A549 treated with ZK216348 at 1 μM for 4 hours (cell line): ENCODE measurements around the gene KRTAP19-4. TPM values are rescaled to one million over a fixed set of nuclear protein-coding genes. Genes with fewer than 3 reads are reported as not detected.

ENCODE experiments used
- total RNA-seq: library from RNA; stranded (reverse); fragments of 200-300 nt; extraction: Qiagen RNA extraction; gene quantifications from 5 replicates; pipeline ENCODE4 v1.2.3, GENCODE V29; 2022; ENCODE audit warnings: low read depth

Gene KRTAP19-4, protein sequence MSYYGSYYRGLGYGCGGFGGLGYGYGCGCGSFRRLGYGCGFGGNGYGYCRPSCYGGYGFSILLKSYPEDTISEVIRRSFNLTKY
- not detected in 5 replicates for total RNA-seq

DNA sequence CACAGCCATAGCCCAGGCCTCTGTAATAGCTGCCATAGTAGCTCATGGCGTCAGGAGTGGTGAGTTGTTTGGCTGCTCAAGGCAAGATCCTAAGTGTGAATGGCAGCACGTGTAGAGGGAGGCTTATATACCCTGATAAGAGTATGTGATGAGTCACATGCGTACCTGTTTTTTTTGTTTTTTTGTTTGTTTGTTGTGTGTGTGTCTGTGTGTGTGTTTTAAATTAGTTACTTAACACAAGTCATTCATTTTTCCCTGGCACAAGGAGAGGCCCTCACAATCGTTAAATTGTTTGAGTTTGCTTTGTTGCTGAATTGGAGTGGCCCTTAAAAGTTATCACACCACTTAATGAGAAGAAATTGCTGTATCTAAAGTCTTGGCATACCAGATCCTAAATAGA, at the start of gene KRTAP19-4:
Gene KRTAP19-4 (minus strand): TSS at position 101 of the 400 bp plus-strand sequence. CDS start 55 bp downstream, at position 46.

GRCh38 chr21:30541764-30542163, 44.8 kb upstream of the KRTAP19-4 start, which contains the start of gene KRTAP19-6:
Gene KRTAP19-6, minus strand, starts transcription at chr21:30541864. Its CDS starts 31 bp downstream, at chr21:30541833.

GRCh38 chr21:30502041-30502440, 5.1 kb upstream of the KRTAP19-4 start, which contains the start of gene KRTAP19-5:
Gene KRTAP19-5, minus strand, starts transcription at chr21:30502141. Its CDS starts 51 bp downstream, at chr21:30502090.

DNA sequence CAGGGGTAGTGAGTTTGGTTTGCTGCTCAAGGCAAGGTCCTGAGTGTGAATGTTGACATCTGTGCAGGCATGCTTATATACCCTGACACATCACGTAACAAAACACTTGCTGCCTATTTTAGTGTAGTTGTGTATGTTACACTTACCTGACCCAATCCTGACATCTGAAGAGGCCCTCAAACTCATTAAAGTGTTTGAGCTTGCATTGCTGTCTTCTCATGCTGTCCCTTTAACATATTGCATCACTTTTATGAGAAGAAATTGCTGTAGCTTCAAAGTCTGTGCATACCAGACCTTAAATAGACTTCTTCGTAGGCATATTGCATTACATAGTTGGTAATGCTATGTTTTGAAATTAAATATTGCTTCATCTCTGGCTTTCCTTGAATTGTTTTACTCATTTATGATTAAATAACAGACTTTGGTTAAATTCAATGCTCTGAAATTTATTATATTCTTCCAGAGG, 5.0 kb downstream of the KRTAP19-4 start, which contains the start of gene KRTAP19-3:
Gene KRTAP19-3 (minus strand): TSS at position 51 of the 466 bp plus-strand sequence. CDS start 56 bp downstream, outside the sequence.

GRCh38 chr21:30487336-30487735, 9.6 kb downstream of the KRTAP19-4 start, which contains the start of gene KRTAP19-2:
Gene KRTAP19-2, minus strand, starts transcription at chr21:30487436. Its CDS starts 88 bp downstream, at chr21:30487348.

DNA sequence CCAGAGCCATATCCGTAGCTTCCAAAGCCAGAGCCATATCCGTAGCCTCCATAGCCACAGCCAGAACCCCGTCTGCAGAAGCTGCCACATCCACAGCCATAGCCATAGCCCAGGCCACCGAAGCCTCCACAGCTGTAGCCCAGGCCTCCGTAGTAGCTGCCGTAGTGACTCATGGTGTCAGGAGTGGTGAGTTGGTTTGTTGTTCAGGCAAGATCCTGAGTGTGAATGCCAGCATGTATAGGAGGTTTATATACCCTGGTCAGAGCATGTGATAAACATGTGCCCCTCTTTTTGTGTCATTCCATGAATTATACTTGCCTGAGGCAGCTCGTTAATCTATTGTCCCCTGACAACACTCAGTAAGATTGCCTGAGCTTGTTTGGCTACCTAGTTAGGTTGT, 16.8 kb downstream of the KRTAP19-4 start, which contains the start of gene KRTAP19-1:
Gene KRTAP19-1 (minus strand): TSS at position 223 of the 400 bp plus-strand sequence. CDS start 50 bp downstream, at position 173.

Other genes with a start within 250 kb of the KRTAP19-4 start
- gene KRTAP24-1, start 214.2 kb downstream of the KRTAP19-4 start, total RNA-seq, result not detected in 5 replicates
- gene KRTAP25-1, start 207.7 kb downstream of the KRTAP19-4 start, total RNA-seq, result not detected in 5 replicates
- not detected in 5 replicates for gene KRTAP26-1, start 176.8 kb downstream of the KRTAP19-4 start, total RNA-seq
- not detected in 5 replicates for gene KRTAP27-1, start 159.5 kb downstream of the KRTAP19-4 start, total RNA-seq
- not detected in 5 replicates for gene KRTAP23-1, start 148.6 kb downstream of the KRTAP19-4 start, total RNA-seq
- not detected in 5 replicates for gene KRTAP13-2, start 124.9 kb downstream of the KRTAP19-4 start, total RNA-seq
- gene KRTAP13-1, start 101.1 kb downstream of the KRTAP19-4 start, total RNA-seq, result not detected in 5 replicates
- not detected in 5 replicates for gene KRTAP13-3, start 71.2 kb downstream of the KRTAP19-4 start, total RNA-seq
- not detected in 5 replicates for gene KRTAP13-4, start 66.9 kb downstream of the KRTAP19-4 start, total RNA-seq
- not detected in 5 replicates for gene KRTAP15-1, start 56.9 kb downstream of the KRTAP19-4 start, total RNA-seq
- gene KRTAP19-1, start 16.8 kb downstream of the KRTAP19-4 start, total RNA-seq, result not detected in 5 replicates
- gene KRTAP19-2, start 9.7 kb downstream of the KRTAP19-4 start, total RNA-seq, result not detected in 5 replicates
- not detected in 5 replicates for gene KRTAP19-3, start 5.2 kb downstream of the KRTAP19-4 start, total RNA-seq
- gene KRTAP19-5, start 5.0 kb upstream of the KRTAP19-4 start, total RNA-seq, result not detected in 5 replicates
- gene KRTAP19-6, start 44.7 kb upstream of the KRTAP19-4 start, total RNA-seq, result not detected in 5 replicates
- not detected in 5 replicates for gene KRTAP19-7, start 64.1 kb upstream of the KRTAP19-4 start, total RNA-seq
- gene KRTAP22-2, start 93.2 kb upstream of the KRTAP19-4 start, total RNA-seq, result not detected in 5 replicates
- gene KRTAP6-3, start 95.3 kb upstream of the KRTAP19-4 start, total RNA-seq, result not detected in 5 replicates
- gene KRTAP6-2, start 101.7 kb upstream of the KRTAP19-4 start, total RNA-seq, result not detected in 5 replicates
- gene KRTAP22-1, start 103.9 kb upstream of the KRTAP19-4 start, total RNA-seq, result not detected in 5 replicates
- not detected in 5 replicates for gene KRTAP6-1, start 116.8 kb upstream of the KRTAP19-4 start, total RNA-seq
- gene KRTAP20-1, start 119.3 kb upstream of the KRTAP19-4 start, total RNA-seq, result not detected in 5 replicates
- gene KRTAP20-4, start 123.5 kb upstream of the KRTAP19-4 start, total RNA-seq, result not detected in 5 replicates
- gene KRTAP20-2, start 138.0 kb upstream of the KRTAP19-4 start, total RNA-seq, result not detected in 5 replicates
- gene KRTAP20-3, start 145.7 kb upstream of the KRTAP19-4 start, total RNA-seq, result not detected in 5 replicates
- not detected in 5 replicates for gene KRTAP21-3, start 221.6 kb upstream of the KRTAP19-4 start, total RNA-seq